T47D (cell line): ENCODE data around the gene ZDHHC8.
A peak's percentile ranks its signal among the peaks of the same experiment; 100 is the strongest.

Experiments used
- DNase-seq, 2 experiments: peaks; one replicate each; pipeline versions ENCODE4 v3.0.0 to v3.0.0-alpha.2; 2011 to 2012; ENCODE audit warnings: low read depth in 1 of 2, low spot score in 1 of 2
- JUND ChIP-seq: IDR thresholded peaks from 2 replicates; pipeline ENCODE4 v1.6.1; 2012; ENCODE audit warnings: low read depth
- in situ Hi-C: cut with HindIII; loops from 2 replicates; pipeline ENCODE4 v1.10.0; 2016; ENCODE audit warnings: low sequenced_read_pairs, low pct_unique_long_range_greater_than_20kb

The ZDHHC8 gene

GRCh38 chr22:20149257-20150250, 17.9 kb downstream of the ZDHHC8 start:
- TF ChIP-seq JUND = no peak
- DNase-seq = no peak

GRCh38 chr22:20150381-20151275, 19.0 kb downstream of the ZDHHC8 start, which contains the start of gene CCDC188:
CCDC188 (minus strand) TSS chr22:20151055; CDS start chr22:20150986, 69 bp downstream.
- in situ Hi-C loops = no loop called here
- TF ChIP-seq JUND = no peak
- DNase-seq = no peak

More at GRCh38 chr22:20149257-20150250, 17.9 kb downstream of the ZDHHC8 start:
- in situ Hi-C loops = no loop called here

- in situ Hi-C loops = no loop called here
- DNase-seq = no peak
- no peak for TF ChIP-seq JUND
These were observed 19.6 kb downstream of the ZDHHC8 start for GRCh38 chr22:20151276-20151588.

GRCh38 chr22:20152464-20152890, 20.9 kb downstream of the ZDHHC8 start:
- TF ChIP-seq JUND = no peak
- DNase-seq = no peak
- in situ Hi-C loops = no loop called here

- no peak for DNase-seq
- in situ Hi-C loops = no loop called here
- TF ChIP-seq JUND = no peak
These were observed 22.3 kb downstream of the ZDHHC8 start for GRCh38 chr22:20153945-20154344.

GRCh38 chr22:20154602-20155187, 23.1 kb downstream of the ZDHHC8 start:
- in situ Hi-C loops = no loop called here
- TF ChIP-seq JUND = no peak
- DNase-seq = no peak

- no peak for DNase-seq
- TF ChIP-seq JUND = no peak
- in situ Hi-C loops = no loop called here
These were observed 23.9 kb downstream of the ZDHHC8 start for GRCh38 chr22:20155330-20156041.

- no peak for DNase-seq
- in situ Hi-C loops = no loop called here
- no peak for TF ChIP-seq JUND
These were observed 24.4 kb downstream of the ZDHHC8 start for GRCh38 chr22:20156042-20156389.

GRCh38 chr22:20156611-20157429, 25.2 kb downstream of the ZDHHC8 start:
- in situ Hi-C loops = no loop called here
- peak; percentile 52 to 79 for DNase-seq
- TF ChIP-seq JUND = no peak

GRCh38 chr22:20157430-20158183, 26.0 kb downstream of the ZDHHC8 start:
- in situ Hi-C loops = no loop called here
- DNase-seq = no peak
- no peak for TF ChIP-seq JUND
